Parathyroid adenoma (tissue), 2 donors: ENCODE measurements around the gene CEP97.
"Not testable (repeated sequence)": the region's sequence is repeated elsewhere in the genome, so short reads cannot be mapped to it uniquely, and the experiment has no call there.

ENCODE experiments used
- H2AFZ ChIP-seq: fragments of 300-600 bp; sonication (generic); one replicate; pipeline ENCODE4 v1.7.0; 2017; ENCODE audit warnings: antibody characterized with exemption, mild to moderate bottlenecking
- H3K27ac ChIP-seq: fragments of 300-600 bp; sonication (generic); one replicate; pipeline ENCODE4 v1.7.0; 2017
- H3K27me3 ChIP-seq: fragments of 300-600 bp; sonication (generic); one replicate; pipeline ENCODE4 v1.7.0; 2017; ENCODE audit warnings: low read length; ENCODE audit not compliant: control insufficient read depth, insufficient read depth
- H3K36me3 ChIP-seq: fragments of 300-600 bp; sonication (generic); one replicate; pipeline ENCODE4 v1.7.0; 2017; ENCODE audit warnings: low read length; ENCODE audit not compliant: control insufficient read depth, insufficient read depth
- H3K4me1 ChIP-seq: fragments of 300-600 bp; sonication (generic); one replicate; pipeline ENCODE4 v1.7.0; 2017; ENCODE audit warnings: control low read depth
- H3K4me2 ChIP-seq: fragments of 300-600 bp; sonication (generic); one replicate; pipeline ENCODE4 v1.7.0; 2017; ENCODE audit warnings: low read length
- H3K4me3 ChIP-seq: fragments of 300-600 bp; sonication (generic); one replicate; pipeline ENCODE4 v1.7.0; 2017; ENCODE audit warnings: low read depth, low read length
- H3K79me2 ChIP-seq: fragments of 300-600 bp; sonication (generic); one replicate; pipeline ENCODE4 v1.7.0; 2017; ENCODE audit warnings: control low read depth
- H3K9ac ChIP-seq: fragments of 300-600 bp; sonication (generic); one replicate; pipeline ENCODE4 v1.7.0; 2017; ENCODE audit warnings: mild to moderate bottlenecking
- H3K9me3 ChIP-seq: fragments of 300-600 bp; sonication (generic); one replicate; pipeline ENCODE4 v1.7.0; 2017; ENCODE audit warnings: low read length; ENCODE audit not compliant: control insufficient read depth
- TF ChIP-seq, protein P1 (sequence below): fragments of 300-600 bp; sonication (generic); IDR thresholded peaks from one replicate; pipeline ENCODE4 v1.7.0; 2017; ENCODE audit warnings: antibody characterized with exemption, mild to moderate bottlenecking
- donor health status: primary hyperparathyroidism.

Gene CEP97

DNA sequence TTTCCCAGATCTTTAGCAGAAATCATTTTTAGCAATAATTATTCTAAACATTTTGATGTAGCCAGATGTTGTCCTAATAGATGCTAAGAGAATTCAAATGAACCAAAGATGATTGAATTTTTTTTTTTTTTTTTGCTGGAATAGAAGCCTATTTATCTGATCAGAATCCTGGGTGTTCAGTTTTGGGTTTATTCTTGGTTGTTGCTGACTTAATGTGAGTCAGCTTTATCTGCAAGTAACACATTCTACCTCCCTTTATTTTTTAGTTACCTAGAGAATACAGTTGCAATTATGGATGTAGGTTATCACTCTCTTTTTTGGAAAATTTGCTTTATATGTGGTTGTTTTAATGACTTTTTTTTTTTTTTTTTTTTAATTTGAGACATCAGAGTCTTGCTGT is 6.4 kb downstream of the CEP97 start:
- H3K9me3 ChIP-seq = no peaks in the 10 kb centered on the region
- no peak overlapping the region for H3K4me2 ChIP-seq
- no peaks in the 10 kb centered on the region for H3K36me3 ChIP-seq
- no peaks in the 10 kb centered on the region for H3K4me1 ChIP-seq
- H3K27ac ChIP-seq = no peak overlapping the region
- H2AFZ ChIP-seq = no peak overlapping the region
- no peak overlapping the region for H3K4me3 ChIP-seq
- TF ChIP-seq, protein P1, sequence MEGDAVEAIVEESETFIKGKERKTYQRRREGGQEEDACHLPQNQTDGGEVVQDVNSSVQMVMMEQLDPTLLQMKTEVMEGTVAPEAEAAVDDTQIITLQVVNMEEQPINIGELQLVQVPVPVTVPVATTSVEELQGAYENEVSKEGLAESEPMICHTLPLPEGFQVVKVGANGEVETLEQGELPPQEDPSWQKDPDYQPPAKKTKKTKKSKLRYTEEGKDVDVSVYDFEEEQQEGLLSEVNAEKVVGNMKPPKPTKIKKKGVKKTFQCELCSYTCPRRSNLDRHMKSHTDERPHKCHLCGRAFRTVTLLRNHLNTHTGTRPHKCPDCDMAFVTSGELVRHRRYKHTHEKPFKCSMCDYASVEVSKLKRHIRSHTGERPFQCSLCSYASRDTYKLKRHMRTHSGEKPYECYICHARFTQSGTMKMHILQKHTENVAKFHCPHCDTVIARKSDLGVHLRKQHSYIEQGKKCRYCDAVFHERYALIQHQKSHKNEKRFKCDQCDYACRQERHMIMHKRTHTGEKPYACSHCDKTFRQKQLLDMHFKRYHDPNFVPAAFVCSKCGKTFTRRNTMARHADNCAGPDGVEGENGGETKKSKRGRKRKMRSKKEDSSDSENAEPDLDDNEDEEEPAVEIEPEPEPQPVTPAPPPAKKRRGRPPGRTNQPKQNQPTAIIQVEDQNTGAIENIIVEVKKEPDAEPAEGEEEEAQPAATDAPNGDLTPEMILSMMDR = no peak
- H3K27me3 ChIP-seq = no peaks in the 10 kb centered on the region
- H3K9ac ChIP-seq = no peak overlapping the region
- H3K79me2 ChIP-seq = peaks cover 2% of the 10 kb centered on the region

DNA sequence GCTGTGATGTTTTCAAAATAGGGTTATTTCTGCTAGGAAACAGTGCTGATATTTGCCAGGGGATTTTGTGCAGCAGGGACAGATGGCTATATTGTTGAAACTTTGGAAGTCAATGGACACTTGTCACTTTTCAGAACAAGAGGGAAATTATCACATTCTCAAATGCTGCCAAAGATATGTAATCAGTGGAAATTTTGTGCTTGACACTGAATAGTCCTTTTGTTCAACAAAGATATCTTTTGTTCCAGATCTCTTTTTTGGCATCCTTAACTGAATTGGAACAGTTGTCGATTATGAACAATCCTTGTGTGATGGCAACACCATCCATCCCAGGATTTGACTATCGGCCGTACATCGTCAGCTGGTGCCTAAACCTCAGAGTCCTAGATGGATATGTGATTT is 7.8 kb downstream of the CEP97 start:
- H3K9me3 ChIP-seq = no peaks in the 10 kb centered on the region
- no peak overlapping the region for H2AFZ ChIP-seq
- H3K36me3 ChIP-seq = no peaks in the 10 kb centered on the region
- no peak overlapping the region for H3K4me3 ChIP-seq
- peaks cover 2% of the 10 kb centered on the region for H3K79me2 ChIP-seq
- no peak overlapping the region for H3K27ac ChIP-seq
- H3K4me2 ChIP-seq = no peak overlapping the region
- no peak overlapping the region for H3K9ac ChIP-seq
- H3K27me3 ChIP-seq = no peaks in the 10 kb centered on the region
- TF ChIP-seq, protein P1 = no peak
- H3K4me1 ChIP-seq = no peaks in the 10 kb centered on the region

DNA sequence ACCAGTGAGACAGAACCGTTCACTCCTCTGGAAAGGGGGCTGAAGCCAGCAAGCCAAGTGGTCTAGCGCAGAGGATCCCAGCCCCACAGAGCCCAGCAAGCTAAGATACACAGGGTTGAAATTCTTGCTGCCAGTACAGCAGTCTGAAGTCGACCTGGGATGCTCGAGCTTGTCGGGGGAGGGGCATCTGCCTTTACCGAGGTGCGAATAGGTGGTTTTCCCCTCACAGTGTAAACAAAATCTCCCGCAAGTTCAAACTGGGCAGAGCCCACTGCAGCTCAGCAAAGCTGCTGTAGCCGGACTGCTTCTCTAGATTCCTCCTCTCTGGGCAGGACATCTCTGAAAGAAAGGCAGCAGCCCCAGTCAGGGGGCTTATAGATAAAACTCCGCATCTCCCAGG is 11.4 kb downstream of the CEP97 start:
- H3K9me3 ChIP-seq = no peaks in the 10 kb centered on the region
- H3K4me2 ChIP-seq = no peak overlapping the region
- H3K27me3 ChIP-seq = no peaks in the 10 kb centered on the region
- no peaks in the 10 kb centered on the region for H3K36me3 ChIP-seq
- H3K9ac ChIP-seq = no peak overlapping the region
- H2AFZ ChIP-seq = no peak overlapping the region
- H3K79me2 ChIP-seq = peaks cover 2% of the 10 kb centered on the region
- TF ChIP-seq, protein P1 = no peak
- H3K27ac ChIP-seq = no peak overlapping the region
- H3K4me3 ChIP-seq = no peak overlapping the region
- H3K4me1 ChIP-seq = no peaks in the 10 kb centered on the region

DNA sequence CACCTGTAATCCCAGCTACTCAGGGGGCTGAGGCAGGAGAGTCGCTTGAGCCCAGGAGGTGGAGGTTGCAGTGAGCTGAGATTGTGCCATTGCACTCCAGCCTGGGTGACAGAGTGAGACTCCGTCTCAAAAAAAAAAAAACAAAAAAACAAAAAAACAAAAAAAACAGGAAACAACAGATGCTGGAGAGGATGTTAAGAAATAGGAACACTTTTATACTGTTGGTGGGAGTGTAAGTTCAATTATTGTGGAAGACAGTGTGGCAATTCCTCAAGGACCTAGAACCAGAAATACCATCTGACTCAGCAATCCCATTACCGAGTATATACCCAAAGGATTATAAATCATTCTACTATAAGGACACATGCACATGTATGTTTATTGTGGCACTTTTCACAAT is 17.5 kb downstream of the CEP97 start:
- not testable (repeated sequence) for H3K4me3 ChIP-seq, H2AFZ ChIP-seq, H3K36me3 ChIP-seq, H3K4me1 ChIP-seq, H3K27me3 ChIP-seq, H3K4me2 ChIP-seq, H3K79me2 ChIP-seq, H3K9ac ChIP-seq, H3K27ac ChIP-seq, H3K9me3 ChIP-seq

DNA sequence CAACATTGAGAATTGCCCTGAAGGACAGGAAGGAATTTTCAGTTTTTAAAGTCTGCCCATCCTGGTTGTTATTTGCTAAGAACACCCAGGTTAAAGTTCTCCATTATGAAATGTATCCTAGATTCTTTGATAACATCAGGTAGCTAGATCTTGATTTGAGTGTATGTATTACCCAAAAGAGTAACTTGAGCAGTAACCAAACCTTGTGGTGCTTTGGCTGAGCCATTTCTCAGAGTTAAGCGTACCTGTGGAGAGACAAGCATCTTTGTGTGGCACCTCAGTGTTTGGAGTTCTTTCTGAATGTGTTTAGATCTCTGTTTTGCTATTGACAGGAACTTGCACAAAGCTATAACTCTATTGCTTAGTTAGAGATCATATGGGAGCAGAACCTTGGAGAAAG is 20.4 kb downstream of the CEP97 start:
- TF ChIP-seq, protein P1 = no peak

DNA sequence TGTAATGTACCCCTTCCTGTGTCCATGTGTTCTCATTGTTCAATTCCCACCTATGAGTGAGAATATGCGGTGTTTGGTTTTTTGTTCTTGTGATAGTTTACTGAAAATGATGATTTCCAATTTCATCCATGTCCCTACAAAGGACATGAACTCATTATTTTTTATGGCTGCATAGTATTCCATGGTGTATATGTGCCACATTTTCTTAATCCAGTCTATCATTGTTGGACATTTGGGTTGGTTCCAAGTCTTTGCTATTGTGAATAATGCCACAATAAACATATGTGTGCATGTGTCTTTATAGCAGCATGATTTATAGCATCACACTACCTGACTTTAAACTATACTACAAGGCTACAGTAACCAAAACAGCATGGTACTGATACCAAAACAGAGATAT is 21.5 kb downstream of the CEP97 start:
- not testable (repeated sequence) for H3K4me3 ChIP-seq, H3K27ac ChIP-seq, H3K9ac ChIP-seq, H3K27me3 ChIP-seq, H3K4me2 ChIP-seq, H3K79me2 ChIP-seq, H3K9me3 ChIP-seq, H3K36me3 ChIP-seq, H2AFZ ChIP-seq, H3K4me1 ChIP-seq

More for the DNA sequence above, 20.4 kb downstream of the CEP97 start:
- Histone ChIP-seq H3K9ac (no peak overlapping the region), H2AFZ (no peak overlapping the region), H3K4me3 (no peak overlapping the region), H3K4me2 (no peak overlapping the region), H3K27ac (no peak overlapping the region), H3K4me1 (no peaks in the 10 kb centered on the region), H3K36me3 (no peaks in the 10 kb centered on the region), H3K27me3 (no peaks in the 10 kb centered on the region), H3K79me2 (peaks cover 2% of the 10 kb centered on the region), H3K9me3 (no peaks in the 10 kb centered on the region)

DNA sequence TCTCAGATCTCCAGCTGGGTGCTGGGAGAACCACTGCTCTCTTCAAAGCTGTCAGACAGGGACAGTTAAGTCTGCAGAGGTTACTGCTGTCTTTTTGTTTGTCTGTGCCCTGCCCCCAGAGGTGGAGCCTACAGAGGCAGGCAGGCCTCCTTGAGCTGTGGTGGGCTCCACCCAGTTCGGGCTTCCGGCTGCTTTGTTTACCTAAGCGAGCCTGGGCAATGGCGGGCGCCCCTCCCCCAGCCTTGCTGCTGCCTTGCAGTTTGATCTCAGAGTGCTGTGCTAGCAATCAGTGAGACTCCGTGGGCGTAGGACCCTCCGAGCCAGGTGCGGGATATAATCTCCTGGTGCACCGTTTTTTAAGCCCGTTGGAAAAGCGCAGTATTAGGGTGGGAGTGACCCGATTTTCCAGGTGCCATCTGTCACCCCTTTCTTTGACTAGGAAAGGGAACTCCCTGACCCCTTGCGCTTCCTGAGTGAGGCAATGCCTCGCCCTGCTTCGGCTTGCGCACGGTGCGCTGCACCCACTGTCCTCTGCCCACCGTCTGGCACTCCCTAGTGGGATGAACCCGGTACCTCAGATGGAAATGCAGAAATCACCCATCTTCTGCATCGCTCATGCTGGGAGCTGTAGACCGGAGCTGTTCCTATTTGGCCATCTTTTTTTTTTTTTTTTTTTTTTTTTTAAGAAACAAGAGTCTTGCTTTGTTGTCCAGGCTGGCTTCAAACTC is 29.1 kb downstream of the CEP97 start:
- not testable (repeated sequence) for H3K79me2 ChIP-seq, H3K4me2 ChIP-seq, H3K4me1 ChIP-seq, H3K27ac ChIP-seq, H3K9me3 ChIP-seq, H2AFZ ChIP-seq, H3K9ac ChIP-seq, H3K27me3 ChIP-seq, H3K36me3 ChIP-seq, H3K4me3 ChIP-seq
